Measurements from ENCODE around the gene CDH4. TPM values are rescaled to one million over a fixed set of nuclear protein-coding genes. Genes with fewer than 3 reads are reported as not detected.

Gene CDH4
- total RNA-seq, 2 donors from 2014 or later = 0.07 to 0.94 TPM

- no peak for DNase-seq (ENCODE audit: low spot score)
- Histone ChIP-seq H3K36me3 (no peaks in the 10 kb centered on the region), H3K27me3 (no peaks in the 10 kb centered on the region), H3K4me3 (no peak overlapping the region), H3K9me3 (no peaks in the 10 kb centered on the region), H3K4me1 (no peaks in the 10 kb centered on the region), H3K27ac (no peak overlapping the region)
- no peak for TF ChIP-seq CTCF (IDR thresholded peaks at IDR 0.05)
Observed at GRCh38 chr20:61315319-61315718, 63.3 kb downstream of the CDH4 start.

GRCh38 chr20:61316346-61316745 lies 64.3 kb downstream of the CDH4 start:
- Histone ChIP-seq H3K27me3 (no peaks in the 10 kb centered on the region), H3K36me3 (no peaks in the 10 kb centered on the region), H3K4me1 (no peaks in the 10 kb centered on the region), H3K4me3 (no peak overlapping the region), H3K27ac (no peak overlapping the region), H3K9me3 (no peaks in the 10 kb centered on the region)
- no peak for DNase-seq (ENCODE audit: low spot score)
- no peak for TF ChIP-seq CTCF (IDR thresholded peaks at IDR 0.05)

- Histone ChIP-seq H3K4me3 (no peak overlapping the region), H3K36me3 (no peaks in the 10 kb centered on the region), H3K27ac (no peak overlapping the region), H3K9me3 (no peaks in the 10 kb centered on the region), H3K4me1 (no peaks in the 10 kb centered on the region), H3K27me3 (no peaks in the 10 kb centered on the region)
- no peak for DNase-seq (ENCODE audit: low spot score)
- no peak for TF ChIP-seq CTCF (IDR thresholded peaks at IDR 0.05)
Observed at GRCh38 chr20:61317966-61318530, 66.0 kb downstream of the CDH4 start.

GRCh38 chr20:61320691-61321425 lies 68.8 kb downstream of the CDH4 start:
- no peaks in the 10 kb centered on the region for H3K36me3 ChIP-seq
- no peaks in the 10 kb centered on the region for H3K9me3 ChIP-seq
- H3K4me1 ChIP-seq = no peaks in the 10 kb centered on the region
- no peak overlapping the region for H3K27ac ChIP-seq
- no peak for DNase-seq (ENCODE audit: low spot score)
- no peak for TF ChIP-seq CTCF (IDR thresholded peaks at IDR 0.05)
- no peaks in the 10 kb centered on the region for H3K27me3 ChIP-seq
- H3K4me3 ChIP-seq = no peak overlapping the region

GRCh38 chr20:61321481-61321880 lies 69.4 kb downstream of the CDH4 start:
- H3K4me1 ChIP-seq = no peaks in the 10 kb centered on the region
- no peaks in the 10 kb centered on the region for H3K36me3 ChIP-seq
- no peak for TF ChIP-seq CTCF (IDR thresholded peaks at IDR 0.05)
- no peak overlapping the region for H3K4me3 ChIP-seq
- H3K27ac ChIP-seq = no peak overlapping the region
- H3K9me3 ChIP-seq = no peaks in the 10 kb centered on the region
- no peaks in the 10 kb centered on the region for H3K27me3 ChIP-seq
- DNase-seq (ENCODE audit: low spot score) = no peak
